COR-L47 (cell line): ENCODE results near the gene SERPINB10.

Source experiments
- DNase-seq: peaks from one replicate; lab custom pipeline; 2025; lab: John Stamatoyannopoulos, UW

SERPINB10 gene

GRCh38 chr18:63947051-63947790 is 39.5 kb downstream of the SERPINB10 start:
- DNase-seq: no peak

GRCh38 chr18:63949068-63949737 is 41.4 kb downstream of the SERPINB10 start, which contains the start of gene HMSD:
TSS of gene HMSD (plus strand) at chr18:63949301. CDS start at chr18:63953456, 4,155 bp downstream.
- peak; percentile 93 for DNase-seq

GRCh38 chr18:63951302-63951705 is 43.5 kb downstream of the SERPINB10 start:
- no peak for DNase-seq

DNA sequence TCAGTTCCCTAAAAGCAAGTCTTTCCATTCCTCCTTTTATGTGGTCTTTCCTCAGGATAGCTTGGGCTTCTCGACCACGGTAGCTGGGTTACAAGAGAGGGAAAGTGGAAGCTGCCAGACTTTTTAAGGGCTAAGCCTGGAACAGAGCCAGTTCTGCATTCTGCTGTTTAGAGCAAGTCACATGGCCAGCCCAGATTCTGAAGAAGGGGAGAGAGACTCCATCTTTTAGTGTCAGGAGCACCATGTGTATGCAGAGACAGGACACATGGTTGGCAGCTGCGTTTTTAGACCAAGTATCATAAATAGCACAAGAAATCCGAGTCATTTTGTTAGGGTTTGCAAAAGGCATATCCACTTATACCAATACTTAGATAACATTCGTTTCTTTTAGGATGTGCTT is 46.1 kb downstream of the SERPINB10 start:
- no peak for DNase-seq

- DNase-seq: no peak
These were observed 49.0 kb downstream of the SERPINB10 start for GRCh38 chr18:63956755-63957154.

GRCh38 chr18:63960891-63961290 is 53.1 kb downstream of the SERPINB10 start:
- DNase-seq: no peak

GRCh38 chr18:63961435-63961980 is 53.8 kb downstream of the SERPINB10 start:
- DNase-seq: no peak

- no peak for DNase-seq
These were observed 54.4 kb downstream of the SERPINB10 start for GRCh38 chr18:63962137-63962536.

- DNase-seq: peak; percentile 57
These were observed 56.0 kb downstream of the SERPINB10 start for GRCh38 chr18:63963615-63964256.

DNA sequence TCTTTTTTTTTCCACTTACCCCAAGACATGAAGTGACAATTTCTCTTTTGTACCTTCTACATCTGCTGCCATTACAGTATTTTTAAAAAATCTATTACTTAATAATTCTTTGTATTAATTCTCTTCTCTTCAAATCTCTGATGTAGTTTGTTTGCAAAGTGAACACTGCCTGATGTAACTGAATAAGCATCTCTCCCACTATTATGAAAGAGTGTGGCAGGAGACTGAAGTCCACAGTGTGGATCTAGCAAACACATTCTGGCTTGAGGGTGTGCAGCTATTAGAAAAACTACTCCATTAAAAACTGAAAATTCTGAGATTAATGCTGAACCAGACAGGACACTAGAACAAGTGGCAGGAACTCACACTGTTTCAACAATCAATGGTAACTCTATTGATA is 57.1 kb downstream of the SERPINB10 start:
- DNase-seq: no peak

- no peak for DNase-seq
These were observed 58.1 kb downstream of the SERPINB10 start for GRCh38 chr18:63965716-63966330.

DNA sequence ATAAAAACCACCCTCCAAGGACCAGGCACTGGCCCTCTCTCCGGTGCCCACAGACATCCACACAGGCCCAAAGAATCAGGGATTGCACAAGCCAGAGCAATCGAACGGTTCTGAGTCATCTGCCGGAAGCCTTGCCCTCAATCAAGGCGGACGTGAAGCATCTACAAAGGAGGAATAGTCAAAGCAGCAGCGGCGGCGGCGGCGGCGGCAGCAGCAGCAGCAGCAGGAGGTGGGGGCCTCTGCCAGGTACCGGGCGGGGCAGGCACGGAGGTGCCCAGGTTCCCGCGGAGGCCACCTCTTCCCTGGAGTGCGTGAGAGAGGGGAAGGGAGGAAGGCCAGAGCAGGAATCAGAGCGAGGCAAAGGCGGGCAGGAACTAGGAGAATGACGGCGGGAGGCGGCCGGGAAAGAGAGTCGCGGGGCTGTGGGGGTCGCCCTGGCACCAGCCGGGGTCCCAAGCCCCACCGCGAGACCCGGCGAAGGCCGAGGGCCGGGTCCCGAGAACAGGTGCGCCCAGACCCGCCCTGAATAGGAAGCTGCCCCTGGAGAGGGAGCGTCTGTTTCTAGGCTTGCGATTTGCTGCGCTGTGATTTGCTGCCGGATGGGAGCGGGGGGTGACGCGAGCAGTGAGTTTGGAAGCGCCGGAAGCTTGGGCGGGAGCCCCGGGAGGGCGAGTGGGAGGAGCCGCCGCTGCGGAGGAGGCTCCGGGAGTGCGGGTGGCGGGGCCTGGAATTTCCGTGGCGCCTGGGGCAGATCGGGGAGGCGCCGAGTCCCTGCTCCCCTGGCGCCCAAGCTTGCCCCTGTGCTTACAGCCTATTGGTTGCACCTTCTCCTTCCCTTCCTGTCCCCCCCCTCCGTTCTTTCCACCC is 62.4 kb downstream of the SERPINB10 start, which contains the start of gene SERPINB8:
Gene SERPINB8 (plus strand): TSS at position 140 of the 867 bp plus-strand sequence. CDS start 8,228 bp downstream, outside the sequence.
- DNase-seq: peak; percentile 99

DNA sequence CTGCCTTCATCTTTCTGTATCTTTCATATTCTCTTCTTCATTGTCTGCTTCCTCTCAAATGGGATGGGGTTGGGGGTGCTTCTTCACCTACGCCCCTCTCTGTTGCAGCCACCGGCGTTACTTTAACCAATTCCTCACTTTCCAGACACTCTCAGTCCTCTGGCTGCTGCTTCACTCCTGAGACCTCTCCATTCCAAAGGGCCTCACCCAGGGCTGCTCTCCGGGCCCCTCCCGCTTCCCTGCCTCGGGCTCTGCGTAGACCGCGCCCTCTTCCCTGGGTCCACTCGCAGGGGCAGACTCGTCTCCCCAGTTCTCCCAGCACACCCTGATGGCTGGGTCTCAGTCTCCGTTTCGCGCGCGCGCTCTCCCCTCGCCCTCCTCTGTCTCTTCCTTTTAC is 63.0 kb downstream of the SERPINB10 start:
- DNase-seq: peak; percentile 78

DNA sequence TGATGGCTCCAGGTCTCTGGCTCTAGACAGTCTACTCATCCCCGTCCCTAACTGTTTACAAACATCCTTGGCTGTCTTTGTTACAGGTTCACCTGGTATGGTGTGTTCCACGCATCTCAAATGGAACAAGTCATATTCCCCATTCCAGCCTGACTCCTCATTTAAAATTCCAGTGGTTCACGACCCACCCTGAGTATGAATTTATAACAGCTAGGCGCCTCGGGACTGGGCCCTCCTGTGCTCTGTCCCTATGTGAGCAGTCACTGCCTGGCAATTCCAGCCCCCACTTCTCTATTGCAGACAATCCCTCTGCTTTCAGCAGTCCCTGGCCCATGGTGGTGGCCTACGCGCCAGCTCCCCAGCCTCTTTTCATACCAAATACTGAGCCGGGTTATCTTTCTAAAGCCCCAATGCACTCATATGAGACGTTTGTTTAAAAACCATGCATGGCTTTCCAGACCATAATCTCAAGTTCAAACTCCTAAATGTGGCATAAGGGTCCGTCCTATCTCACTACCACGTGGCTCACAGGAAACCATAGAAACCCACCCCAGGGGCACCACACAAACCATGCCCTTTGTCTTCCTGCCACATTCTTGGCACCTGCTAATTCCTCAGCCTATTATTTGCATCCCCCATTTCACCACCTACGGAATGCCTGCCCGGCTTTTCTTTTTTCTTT is 63.7 kb downstream of the SERPINB10 start:
- peak; percentile 25 for DNase-seq

- DNase-seq: no peak
These were observed 64.2 kb downstream of the SERPINB10 start for GRCh38 chr18:63972002-63972376.

DNA sequence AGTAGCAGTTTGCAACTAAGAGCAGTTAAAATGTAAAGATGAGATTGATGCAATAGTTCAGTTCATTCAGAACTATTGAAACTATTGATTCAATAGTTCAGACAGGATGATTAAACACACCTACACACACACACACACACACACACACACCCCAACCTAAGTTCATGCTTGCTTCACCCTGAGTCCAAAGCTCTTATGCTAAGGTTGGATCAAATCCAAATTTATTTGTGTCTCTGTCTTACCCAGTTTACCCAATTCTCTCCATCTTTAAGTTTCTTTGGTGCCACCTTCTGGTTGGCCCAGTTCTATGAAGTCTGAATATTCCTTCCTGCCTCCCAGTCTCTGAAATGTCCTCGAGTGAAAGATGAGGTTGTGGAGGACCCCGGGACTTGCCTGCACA is 67.2 kb downstream of the SERPINB10 start:
- DNase-seq: peak; percentile 19

- no peak for DNase-seq
These were observed 67.9 kb downstream of the SERPINB10 start for GRCh38 chr18:63975628-63976027.

GRCh38 chr18:63977040-63977439 is 69.3 kb downstream of the SERPINB10 start:
- no peak for DNase-seq

DNA sequence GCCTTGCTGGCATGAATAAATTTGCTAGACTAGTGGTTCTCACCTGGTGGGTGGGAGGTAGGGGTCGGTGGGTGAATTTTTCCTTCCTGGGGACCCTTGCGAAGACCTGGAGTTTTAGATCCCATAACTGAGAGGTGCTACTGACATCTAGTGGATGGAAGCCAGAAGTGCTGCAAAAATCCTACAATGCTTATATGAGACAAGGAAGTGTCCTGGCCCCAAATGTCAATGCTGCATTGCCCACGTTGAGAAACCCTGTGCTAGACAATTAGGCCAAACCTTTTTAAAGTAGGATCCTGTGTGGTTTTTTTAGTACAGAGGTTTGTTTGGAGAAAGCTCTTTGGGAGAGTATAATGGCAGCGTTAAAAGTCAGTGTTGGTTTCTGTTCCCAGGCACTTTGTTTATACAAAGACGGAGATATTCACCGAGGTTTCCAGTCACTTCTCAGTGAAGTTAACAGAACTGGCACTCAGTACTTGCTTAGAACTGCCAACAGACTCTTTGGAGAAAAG is 71.7 kb downstream of the SERPINB10 start:
- DNase-seq: peak; percentile 39

DNA sequence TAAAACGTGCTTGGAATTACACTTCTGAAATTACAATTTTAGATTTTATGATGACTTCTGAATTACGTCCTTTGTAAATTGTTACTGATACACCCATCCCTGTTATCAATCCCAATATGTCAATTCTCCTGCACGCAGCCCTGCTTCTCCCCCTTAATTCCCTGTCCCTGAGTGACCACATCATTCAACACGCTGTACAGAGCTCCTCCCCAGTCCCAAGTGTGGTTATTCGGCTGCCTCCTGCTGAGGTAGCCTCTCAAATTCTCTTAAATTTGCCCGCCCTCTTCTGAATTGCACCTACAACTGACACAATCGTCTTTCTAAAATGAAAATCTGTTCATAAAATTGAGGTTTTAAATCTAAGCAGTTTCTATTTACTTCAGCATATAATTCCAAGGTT is 72.3 kb downstream of the SERPINB10 start:
- DNase-seq: no peak
